B cell (primary cell): ENCODE results near the gene CCDC87.

ENCODE experiments used
- CTCF ChIP-seq: fragments of 200-600 bp; IDR thresholded peaks from one replicate; pipeline ENCODE4 v1.8.0; 2022; ENCODE audit warnings: antibody characterized with exemption, mild to moderate bottlenecking
- EZH2 ChIP-seq: IDR thresholded peaks from 2 replicates; pipeline ENCODE4 v1.6.1; 2012; ENCODE audit warnings: borderline replicate concordance, low read depth, mild to moderate bottlenecking, moderate library complexity, low read length; ENCODE audit not compliant: insufficient read depth, poor library complexity, severe bottlenecking

DNA sequence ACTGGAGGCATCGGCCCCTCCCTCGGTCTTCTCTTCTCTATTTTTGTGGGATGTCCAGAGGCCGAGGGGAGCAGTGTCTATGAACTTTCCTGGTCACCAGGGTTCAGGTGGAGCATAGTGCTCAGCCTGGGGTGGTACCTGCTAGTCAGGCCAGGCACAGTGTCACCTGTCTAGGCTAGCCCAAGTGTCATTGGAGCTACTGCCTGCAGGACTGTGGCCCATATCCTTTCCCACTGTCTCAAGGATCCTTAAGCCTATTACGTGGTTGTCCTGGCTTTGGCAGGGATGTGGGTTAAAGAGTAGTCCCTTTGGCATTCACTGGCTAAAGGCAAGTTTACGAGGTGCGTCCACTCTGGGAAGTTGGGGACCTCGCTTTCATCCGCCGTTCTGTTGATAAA is 32.9 kb upstream of the CCDC87 start:
- TF ChIP-seq CTCF (no peak), EZH2 (no peak)
